Measurements from ENCODE around the gene PTP4A1.
"Not testable (repeated sequence)": the region's sequence is repeated elsewhere in the genome, so short reads cannot be mapped to it uniquely, and the experiment has no call there.

The PTP4A1 gene

GRCh38 chr6:63572044-63572746 is at the start of gene PTP4A1, which contains the start of gene LOC128125822:
PTP4A1 (plus strand) TSS chr6:63572480; CDS start chr6:63576881, 4,401 bp downstream.
LOC128125822 (plus strand) TSS chr6:63572480.
- TF ChIP-seq CTCF (IDR thresholded peaks at IDR 0.05; ENCODE audit: low read depth, low read length) = no peak

GRCh38 chr6:63522911-63523287 is 49.4 kb upstream of the PTP4A1 start:
- DNase-seq (ENCODE audit: extremely low read depth, low read depth) = not testable (repeated sequence)

More at GRCh38 chr6:63572044-63572746, at the start of gene PTP4A1, which contains the start of gene LOC128125822:
- DNase-seq (ENCODE audit: extremely low read depth, low read depth) = peak; percentile 96

- no peak for DNase-seq (ENCODE audit: extremely low read depth, low read depth)
- no peak for TF ChIP-seq CTCF (IDR thresholded peaks at IDR 0.05; ENCODE audit: low read depth, low read length)
Observed at GRCh38 chr6:63523630-63524029, 48.6 kb upstream of the PTP4A1 start.

- TF ChIP-seq CTCF (IDR thresholded peaks at IDR 0.05; ENCODE audit: low read depth, low read length) = no peak
- DNase-seq (ENCODE audit: extremely low read depth, low read depth) = no peak
Observed at GRCh38 chr6:63525186-63525878, 46.9 kb upstream of the PTP4A1 start.

GRCh38 chr6:63526931-63527330 is 45.3 kb upstream of the PTP4A1 start:
- DNase-seq (ENCODE audit: extremely low read depth, low read depth) = no peak
- TF ChIP-seq CTCF (IDR thresholded peaks at IDR 0.05; ENCODE audit: low read depth, low read length) = no peak

GRCh38 chr6:63527658-63528514 is 44.4 kb upstream of the PTP4A1 start:
- no peak for TF ChIP-seq CTCF (IDR thresholded peaks at IDR 0.05; ENCODE audit: low read depth, low read length)

GRCh38 chr6:63529498-63529897 is 42.8 kb upstream of the PTP4A1 start:
- TF ChIP-seq CTCF (IDR thresholded peaks at IDR 0.05; ENCODE audit: low read depth, low read length) = no peak
- no peak for DNase-seq (ENCODE audit: extremely low read depth, low read depth)

More at GRCh38 chr6:63527658-63528514, 44.4 kb upstream of the PTP4A1 start:
- peak; percentile 69 for DNase-seq (ENCODE audit: extremely low read depth, low read depth)
